Epithelial cell of proximal tubule (primary cell): Measurements from ENCODE around the gene SLC25A27. TPM values are rescaled to one million over a fixed set of nuclear protein-coding genes. Genes with fewer than 3 reads are reported as not detected.

Source experiments
- DNase-seq: peaks from one replicate; pipeline ENCODE4 v3.0.0-alpha.2; 2011; ENCODE audit warnings: low read depth
- H3K4me3 ChIP-seq: 2 replicates; pipeline ENCODE4 v1.5.1; 2011; ENCODE audit warnings: low read depth, mild to moderate bottlenecking, low read length
- total RNA-seq: library from RNA; depleted of rRNA; stranded (reverse); fragments of >200 nt; gene quantifications from 2 replicates; pipeline ENCODE4 v1.2.3, GENCODE V29; 2015
- TF ChIP-seq, protein P1 (sequence below): conservative IDR thresholded peaks from 2 replicates; pipeline ENCODE4 v1.5.1; 2012; ENCODE audit warnings: low read depth, mild to moderate bottlenecking, low read length

SLC25A27 gene
- total RNA-seq, 1 donor from 2014 or later: 1.7 TPM

DNA sequence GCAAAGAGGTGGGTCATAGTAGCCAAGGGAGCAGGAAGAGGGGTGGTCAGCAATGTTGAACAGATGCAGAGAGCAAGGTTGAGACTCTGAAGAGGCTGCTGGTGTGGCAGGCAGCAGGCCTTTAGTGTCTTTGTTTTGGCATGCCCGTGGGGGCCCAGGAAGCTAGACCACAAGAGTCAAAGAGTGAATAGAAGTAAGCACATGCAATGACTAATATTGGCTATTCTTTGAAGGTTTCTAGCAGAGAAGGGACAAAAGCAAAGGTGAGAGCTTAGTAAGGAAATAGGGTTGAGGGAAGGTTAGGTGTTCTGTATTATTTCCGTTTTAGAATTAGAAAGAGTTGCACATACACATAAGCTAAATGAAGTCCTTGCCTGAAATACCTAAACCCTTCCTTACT is 53.7 kb downstream of the SLC25A27 start:
- no peak overlapping the region for H3K4me3 ChIP-seq
- TF ChIP-seq, protein P1, sequence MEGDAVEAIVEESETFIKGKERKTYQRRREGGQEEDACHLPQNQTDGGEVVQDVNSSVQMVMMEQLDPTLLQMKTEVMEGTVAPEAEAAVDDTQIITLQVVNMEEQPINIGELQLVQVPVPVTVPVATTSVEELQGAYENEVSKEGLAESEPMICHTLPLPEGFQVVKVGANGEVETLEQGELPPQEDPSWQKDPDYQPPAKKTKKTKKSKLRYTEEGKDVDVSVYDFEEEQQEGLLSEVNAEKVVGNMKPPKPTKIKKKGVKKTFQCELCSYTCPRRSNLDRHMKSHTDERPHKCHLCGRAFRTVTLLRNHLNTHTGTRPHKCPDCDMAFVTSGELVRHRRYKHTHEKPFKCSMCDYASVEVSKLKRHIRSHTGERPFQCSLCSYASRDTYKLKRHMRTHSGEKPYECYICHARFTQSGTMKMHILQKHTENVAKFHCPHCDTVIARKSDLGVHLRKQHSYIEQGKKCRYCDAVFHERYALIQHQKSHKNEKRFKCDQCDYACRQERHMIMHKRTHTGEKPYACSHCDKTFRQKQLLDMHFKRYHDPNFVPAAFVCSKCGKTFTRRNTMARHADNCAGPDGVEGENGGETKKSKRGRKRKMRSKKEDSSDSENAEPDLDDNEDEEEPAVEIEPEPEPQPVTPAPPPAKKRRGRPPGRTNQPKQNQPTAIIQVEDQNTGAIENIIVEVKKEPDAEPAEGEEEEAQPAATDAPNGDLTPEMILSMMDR: no peak
- DNase-seq: no peak

DNA sequence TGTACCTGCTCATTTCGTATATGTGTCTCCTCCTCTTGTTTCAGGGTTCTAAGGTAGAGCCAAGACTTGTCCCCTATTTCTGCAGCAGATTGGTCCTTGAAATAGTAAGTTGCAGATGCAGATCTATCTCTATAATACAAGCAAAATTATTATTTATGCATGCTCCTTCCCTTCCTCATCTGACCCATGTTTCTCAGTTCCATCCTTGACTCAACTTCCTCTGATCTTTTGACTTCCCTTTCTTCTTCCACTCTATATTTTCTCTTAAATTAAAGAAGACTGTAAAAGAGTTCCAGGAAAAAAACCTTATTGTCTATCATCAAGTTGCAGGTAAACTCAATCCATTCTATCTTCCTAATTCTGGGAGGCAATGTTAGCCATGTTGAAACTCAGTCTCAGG is 58.7 kb downstream of the SLC25A27 start:
- TF ChIP-seq, protein P1: no peak
- H3K4me3 ChIP-seq: no peak overlapping the region
- DNase-seq: no peak

DNA sequence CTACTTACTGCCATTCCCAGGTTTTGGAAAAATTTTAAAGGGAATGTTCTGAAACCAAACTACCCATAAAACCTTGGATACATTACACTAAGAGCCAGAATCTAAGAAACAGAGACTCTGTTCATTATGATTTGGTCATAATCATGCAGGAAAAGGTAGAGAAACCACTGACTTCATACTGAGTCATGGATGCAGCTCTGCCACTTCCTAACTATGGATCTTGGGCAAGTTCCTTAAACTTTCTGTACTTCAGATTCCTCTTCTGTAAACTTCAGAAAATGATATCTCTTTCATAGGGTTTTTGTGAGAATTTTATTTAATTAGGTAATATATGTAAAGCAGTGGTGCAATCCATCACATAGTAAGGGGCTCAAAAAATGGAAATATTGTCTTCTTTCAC is 62.4 kb downstream of the SLC25A27 start:
- DNase-seq: no peak
- H3K4me3 ChIP-seq: no peak overlapping the region
- TF ChIP-seq, protein P1: no peak

DNA sequence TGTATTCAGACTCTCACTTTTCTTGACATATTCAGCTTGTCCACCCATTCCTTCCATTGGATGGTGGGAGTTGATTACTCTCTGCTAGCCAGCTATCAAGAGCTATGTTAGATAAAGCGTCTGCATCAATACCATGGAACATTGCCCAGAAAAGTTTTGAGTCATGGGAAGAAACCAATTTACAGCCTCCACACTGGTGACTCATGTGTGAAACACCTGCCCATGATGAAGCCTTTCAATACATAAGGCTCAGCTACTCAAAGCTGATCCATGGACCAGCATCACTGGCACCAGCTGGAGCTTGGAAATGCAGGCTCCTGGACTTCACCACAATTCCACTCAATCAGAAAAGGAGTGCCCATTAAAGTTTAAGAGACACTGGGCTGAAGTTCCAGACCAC is 66.3 kb downstream of the SLC25A27 start:
- peak; percentile 68 for DNase-seq
- no peak overlapping the region for H3K4me3 ChIP-seq
- TF ChIP-seq, protein P1: no peak

DNA sequence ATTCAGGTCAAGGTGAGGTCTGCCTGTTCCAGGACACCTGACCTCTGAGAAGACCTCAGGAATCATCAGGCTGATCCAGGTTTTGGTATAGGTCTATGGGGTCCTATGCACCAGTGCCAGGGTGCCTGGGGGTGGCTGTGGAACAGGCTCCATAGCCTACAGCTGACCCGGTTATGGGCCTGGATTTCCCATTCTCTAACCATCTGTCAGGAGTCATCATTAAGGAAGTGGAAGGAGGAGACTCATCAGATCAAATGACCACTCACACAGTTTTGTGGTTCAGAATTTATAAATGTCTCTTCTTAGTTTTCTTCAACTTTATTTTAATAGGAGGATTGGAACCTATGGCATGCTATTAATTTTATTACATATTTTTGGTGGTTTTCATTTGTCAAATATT is 67.6 kb downstream of the SLC25A27 start:
- no peak for DNase-seq
- TF ChIP-seq, protein P1: no peak
- H3K4me3 ChIP-seq: no peak overlapping the region

Other genes with a start within 250 kb of the SLC25A27 start
- 1.4 and 5.3 TPM in 2 replicates for gene RCAN2, start 161.5 kb upstream of the SLC25A27 start, total RNA-seq
- 1.3 and 1.7 TPM in 2 replicates for gene CYP39A1, start 157 bp upstream of the SLC25A27 start, total RNA-seq
- gene TDRD6, start 34.9 kb downstream of the SLC25A27 start, total RNA-seq: 0.06 TPM in 1 of 2 replicates, not detected in the other
- gene PLA2G7, start 82.4 kb downstream of the SLC25A27 start, total RNA-seq: 0.23 and 0.36 TPM in 2 replicates
- gene ANKRD66, start 94.0 kb downstream of the SLC25A27 start, total RNA-seq: not detected in 2 replicates
- not detected in 2 replicates for gene MEP1A, start 140.4 kb downstream of the SLC25A27 start, total RNA-seq